Body of pancreas (tissue), 4 donors: ENCODE data around the gene CR2. TPM values are rescaled to one million over a fixed set of nuclear protein-coding genes. Genes with fewer than 3 reads are reported as not detected.

Experiments
- ATAC-seq: fragments of 150-250 bp; one replicate; pipeline ENCODE4 v1.9.1; 2016
- DNase-seq, 4 donors: peaks; one replicate each; pipeline ENCODE4 v3.0.0-alpha.2; 2019
- H3K27ac ChIP-seq, 4 donors: fragments of 200-600 bp; sonication (generic); 1 replicate in 3 of 4; 2 replicates in 1 of 4; pipeline versions ENCODE4 v1.5.1 to v1.6.1; 2016 to 2019; ENCODE audit warnings: mild to moderate bottlenecking in 1 of 4, mixed read lengths in 1 of 4, moderate library complexity in 1 of 4
- H3K27me3 ChIP-seq, 2 donors: fragments of 200-600 bp; sonication (generic); one replicate each; pipeline ENCODE4 v1.6.0; 2016; ENCODE audit warnings: mild to moderate bottlenecking in 1 of 2
- H3K36me3 ChIP-seq, 2 donors: fragments of 200-600 bp; sonication (generic); replicated peaks in 1 of 2; 2 replicates each; pipeline ENCODE4 v1.5.1; 2016; ENCODE audit warnings: low read depth in 2 of 2; ENCODE audit not compliant: insufficient read depth in 1 of 2
- H3K4me1 ChIP-seq: fragments of 200-600 bp; sonication (generic); one replicate; pipeline ENCODE4 v1.6.0; 2016
- H3K4me3 ChIP-seq, 2 donors: fragments of 200-600 bp; sonication (generic); 1 replicate in 1 of 2; 2 replicates in 1 of 2; pipeline ENCODE4 v1.5.1; 2016 to 2019
- H3K9me3 ChIP-seq, 3 donors: fragments of 200-600 bp; sonication (generic); 1 replicate in 2 of 3; 2 replicates in 1 of 3; pipeline ENCODE4 v1.5.1; 2016
- CTCF ChIP-seq, 7 experiments: fragments of 450-650 bp in 4 of 7; fragments of 200-600 bp in 3 of 7; sonication (generic) in 3 of 7; IDR thresholded peaks; one replicate each; pipeline ENCODE4 v1.5.1; 2016 to 2019; ENCODE audit warnings: antibody characterized with exemption in 7 of 7
- POLR2A ChIP-seq, 3 donors: fragments of 450-650 bp; IDR thresholded peaks; one replicate each; pipeline ENCODE4 v1.6.1; 2016; ENCODE audit warnings: antibody characterized with exemption in 3 of 3, mild to moderate bottlenecking in 2 of 3
- WGBS, 2 donors: methylation state at CpG; one replicate each; pipeline ENCODE4 v1.1.5; 2017; 5-methylcytosine and 5-hydroxymethylcytosine counted together
- intact Hi-C: fragments of 100-400 bp; cut with DNase I; formaldehyde crosslinking; loops from one replicate; pipeline ENCODE4 v1.15.1; 2023
- total RNA-seq, 2 donors: library from RNA; depleted of rRNA; stranded (reverse); fragments of >200 nt; gene quantifications; one replicate each; pipeline ENCODE4 v1.1.0, GENCODE V29; 2016

Gene CR2
- total RNA-seq, 2 donors from 2014 or later = not detected

DNA sequence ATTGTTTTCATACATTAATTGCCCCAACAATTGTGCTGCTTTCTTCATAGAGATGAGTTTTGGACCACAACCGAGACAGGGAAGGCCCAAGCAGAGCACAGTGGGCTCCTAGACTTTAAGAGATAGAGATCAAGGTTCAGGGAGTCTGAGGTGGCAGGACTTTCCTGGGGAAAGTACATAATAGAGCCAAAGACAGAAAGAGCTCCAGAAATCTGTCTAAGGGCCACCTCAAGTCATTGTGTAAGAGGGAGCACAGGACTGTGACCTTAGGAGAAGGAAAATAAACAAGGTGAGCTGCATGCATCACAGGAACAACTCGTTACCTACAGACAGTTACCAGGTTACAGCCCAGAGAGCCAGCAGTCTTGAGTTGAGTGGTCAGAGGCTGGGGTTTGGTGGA lies 41.3 kb upstream of the CR2 start:
- TF ChIP-seq CTCF (IDR thresholded peaks at IDR 0.05) (no peak), POLR2A (IDR thresholded peaks at IDR 0.05) (no peak)
- Histone ChIP-seq H3K27ac (no peak overlapping the region), H3K27me3 (no peaks in the 10 kb centered on the region), H3K4me3 (no peak overlapping the region), H3K4me1 (no peaks in the 10 kb centered on the region), H3K36me3 (no peaks in the 10 kb centered on the region), H3K9me3 (no peaks in the 10 kb centered on the region)
- 76% methylated on average over 2 of the region's 2 CpGs for WGBS, 2 donors
- no peak for ATAC-seq
- intact Hi-C loops = no loop called here
- DNase-seq = no peak

GRCh38 chr1:207414606-207415108 lies 39.5 kb upstream of the CR2 start:
- H3K36me3 ChIP-seq = no peaks in the 10 kb centered on the region
- TF ChIP-seq POLR2A (IDR thresholded peaks at IDR 0.05) (no peak), CTCF (IDR thresholded peaks at IDR 0.05) (no peak)
- intact Hi-C loops = no loop called here
- WGBS, 2 donors = 59 to 62% methylated on average over 4 of the region's 4 CpGs
- no peak for ATAC-seq
- no peak overlapping the region for H3K27ac ChIP-seq
- no peaks in the 10 kb centered on the region for H3K27me3 ChIP-seq
- DNase-seq = peak in 1 of 4 donors; percentile 19
- H3K4me1 ChIP-seq = no peaks in the 10 kb centered on the region
- H3K9me3 ChIP-seq = no peaks in the 10 kb centered on the region
- no peak overlapping the region for H3K4me3 ChIP-seq

DNA sequence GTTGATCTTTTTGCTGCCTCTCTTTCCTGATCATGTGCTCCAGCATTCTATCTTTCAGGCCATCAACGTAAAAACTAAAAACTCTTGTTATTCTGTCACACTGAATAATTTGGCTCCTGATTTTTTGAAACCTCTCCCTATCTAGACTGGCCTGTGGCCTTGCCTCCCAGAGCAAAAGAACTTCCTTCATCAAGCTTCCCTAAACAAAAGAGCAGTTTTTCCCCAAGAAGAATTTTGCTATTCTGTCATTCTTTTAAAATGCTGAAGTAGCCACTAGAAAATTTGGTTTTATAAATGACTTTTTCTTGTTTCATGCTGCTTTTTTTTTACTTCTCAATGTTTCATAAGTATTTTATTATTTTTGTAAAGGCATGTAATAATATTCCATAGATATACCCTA lies 37.1 kb upstream of the CR2 start:
- intact Hi-C loops = no loop called here
- no peak for ATAC-seq
- Histone ChIP-seq H3K36me3 (no peaks in the 10 kb centered on the region), H3K27me3 (no peaks in the 10 kb centered on the region), H3K4me3 (no peak overlapping the region), H3K4me1 (no peaks in the 10 kb centered on the region), H3K27ac (no peak overlapping the region), H3K9me3 (no peaks in the 10 kb centered on the region)
- DNase-seq = no peak
- TF ChIP-seq POLR2A (IDR thresholded peaks at IDR 0.05) (no peak), CTCF (IDR thresholded peaks at IDR 0.05) (no peak)
- WGBS, 2 donors = 76 to 89% methylated on average over 1 of the region's 1 CpG

GRCh38 chr1:207418351-207418750 lies 35.8 kb upstream of the CR2 start:
- H3K36me3 ChIP-seq = no peaks in the 10 kb centered on the region
- no peak for ATAC-seq
- 38 to 81% methylated on average over 1 of the region's 1 CpG for WGBS, 2 donors
- no peaks in the 10 kb centered on the region for H3K9me3 ChIP-seq
- H3K4me1 ChIP-seq = no peaks in the 10 kb centered on the region
- DNase-seq = no peak
- no peak overlapping the region for H3K27ac ChIP-seq
- no peak for TF ChIP-seq CTCF (IDR thresholded peaks at IDR 0.05)
- TF ChIP-seq POLR2A (IDR thresholded peaks at IDR 0.05) = no peak
- H3K27me3 ChIP-seq = no peaks in the 10 kb centered on the region
- intact Hi-C loops = no loop called here
- H3K4me3 ChIP-seq = no peak overlapping the region

- WGBS, 2 donors = 83% methylated on average over 1 of the region's 1 CpG
- intact Hi-C loops = no loop called here
- H3K27ac ChIP-seq = no peak overlapping the region
- no peaks in the 10 kb centered on the region for H3K9me3 ChIP-seq
- no peak for TF ChIP-seq CTCF (IDR thresholded peaks at IDR 0.05)
- no peak for TF ChIP-seq POLR2A (IDR thresholded peaks at IDR 0.05)
- no peaks in the 10 kb centered on the region for H3K4me1 ChIP-seq
- ATAC-seq (no peak), DNase-seq (no peak)
- no peak overlapping the region for H3K4me3 ChIP-seq
- no peaks in the 10 kb centered on the region for H3K27me3 ChIP-seq
- H3K36me3 ChIP-seq = no peaks in the 10 kb centered on the region
Observed at GRCh38 chr1:207420109-207420508, 34.0 kb upstream of the CR2 start.
